Mucosa of descending colon (tissue), 3 donors: ENCODE results near the gene FAM13A. TPM values are rescaled to one million over a fixed set of nuclear protein-coding genes. Genes with fewer than 3 reads are reported as not detected.
"Not testable (repeated sequence)": the region's sequence is repeated elsewhere in the genome, so short reads cannot be mapped to it uniquely, and the experiment has no call there.

Experiments used
- ATAC-seq: fragments of 200-7000 bp; cut with Tn5 transposase; one replicate; pipeline ENCODE4 v1.9.1; 2020; ENCODE audit warnings: mild to moderate bottlenecking, moderate library complexity
- DNase-seq, 3 donors: peaks; one replicate each; pipeline ENCODE4 v3.0.0-alpha.2; 2020
- H3K36me3 ChIP-seq: fragments of 200-600 bp; one replicate; pipeline ENCODE4 v1.8.0; 2021; ENCODE audit warnings: low read depth, mild to moderate bottlenecking
- H3K4me1 ChIP-seq: fragments of 200-600 bp; one replicate; pipeline ENCODE4 v1.8.0; 2021; ENCODE audit warnings: low read depth, mild to moderate bottlenecking
- H3K4me3 ChIP-seq: fragments of 200-600 bp; one replicate; pipeline ENCODE4 v1.8.0; 2021; ENCODE audit warnings: mild to moderate bottlenecking
- H3K9me3 ChIP-seq: fragments of 200-600 bp; one replicate; pipeline ENCODE4 v1.8.0; 2021; ENCODE audit warnings: mild to moderate bottlenecking
- intact Hi-C, 2 donors: fragments of 100-400 bp; cut with DNase I in 1 of 2; cut with micrococcal nuclease in 1 of 2; formaldehyde crosslinking; loops; one replicate each; pipeline versions ENCODE4 v1.11.0 to v1.11.1; 2022; cut with DNase I, micrococcal nuclease
- total RNA-seq, 3 donors: library from RNA; stranded (reverse); fragmentation: NEBNext Ultra II Directional in 2 of 3; extraction: Animal tissue kit (Norgen Biotek cat#: 25700) in 2 of 3; gene quantifications; one replicate each; pipeline versions ENCODE4 v1.2.1 to v1.2.4, GENCODE V29; 2021 to 2023
- TF ChIP-seq, protein P1 (sequence below): fragments of 200-600 bp; IDR thresholded peaks from one replicate; pipeline ENCODE4 v1.8.0; 2022; ENCODE audit warnings: antibody characterized with exemption, mild to moderate bottlenecking
- donor health status: DM: no; HTN: no; CAD: no; lungs with moderate emphysema.
- donor health status: DM: no; HTN: no; CAD: no.
- donor health status: DM: no; HTN: yes; CAD: no.

The FAM13A gene
- total RNA-seq, 3 donors from 2014 or later = 41.6 to 60.1 (median 50.2) TPM

DNA sequence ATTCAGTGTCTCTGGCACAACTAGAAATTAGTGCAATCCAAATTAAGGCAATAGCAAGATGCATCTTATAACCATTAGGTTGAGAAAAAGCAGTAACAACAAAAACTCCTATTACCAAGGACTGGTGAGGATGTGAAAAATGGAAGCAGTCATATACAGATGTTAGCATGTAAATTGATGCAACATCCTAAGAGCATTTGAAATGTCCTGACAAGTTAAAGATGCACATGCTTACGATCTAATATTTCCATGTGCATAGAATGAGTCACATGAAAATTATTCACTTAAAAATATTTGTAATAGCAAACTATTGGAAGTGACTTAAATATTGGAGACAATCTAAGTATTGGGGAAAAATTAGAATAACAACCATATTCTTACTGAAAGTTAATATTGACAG is 163.0 kb downstream of the FAM13A start:
- no peak for ATAC-seq
- no peaks in the 10 kb centered on the region for H3K4me1 ChIP-seq
- TF ChIP-seq, protein P1, sequence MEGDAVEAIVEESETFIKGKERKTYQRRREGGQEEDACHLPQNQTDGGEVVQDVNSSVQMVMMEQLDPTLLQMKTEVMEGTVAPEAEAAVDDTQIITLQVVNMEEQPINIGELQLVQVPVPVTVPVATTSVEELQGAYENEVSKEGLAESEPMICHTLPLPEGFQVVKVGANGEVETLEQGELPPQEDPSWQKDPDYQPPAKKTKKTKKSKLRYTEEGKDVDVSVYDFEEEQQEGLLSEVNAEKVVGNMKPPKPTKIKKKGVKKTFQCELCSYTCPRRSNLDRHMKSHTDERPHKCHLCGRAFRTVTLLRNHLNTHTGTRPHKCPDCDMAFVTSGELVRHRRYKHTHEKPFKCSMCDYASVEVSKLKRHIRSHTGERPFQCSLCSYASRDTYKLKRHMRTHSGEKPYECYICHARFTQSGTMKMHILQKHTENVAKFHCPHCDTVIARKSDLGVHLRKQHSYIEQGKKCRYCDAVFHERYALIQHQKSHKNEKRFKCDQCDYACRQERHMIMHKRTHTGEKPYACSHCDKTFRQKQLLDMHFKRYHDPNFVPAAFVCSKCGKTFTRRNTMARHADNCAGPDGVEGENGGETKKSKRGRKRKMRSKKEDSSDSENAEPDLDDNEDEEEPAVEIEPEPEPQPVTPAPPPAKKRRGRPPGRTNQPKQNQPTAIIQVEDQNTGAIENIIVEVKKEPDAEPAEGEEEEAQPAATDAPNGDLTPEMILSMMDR = no peak
- H3K4me3 ChIP-seq = no peak overlapping the region
- intact Hi-C loops = no loop called here
- H3K36me3 ChIP-seq = no peaks in the 10 kb centered on the region
- no peaks in the 10 kb centered on the region for H3K9me3 ChIP-seq
- DNase-seq = no peak

DNA sequence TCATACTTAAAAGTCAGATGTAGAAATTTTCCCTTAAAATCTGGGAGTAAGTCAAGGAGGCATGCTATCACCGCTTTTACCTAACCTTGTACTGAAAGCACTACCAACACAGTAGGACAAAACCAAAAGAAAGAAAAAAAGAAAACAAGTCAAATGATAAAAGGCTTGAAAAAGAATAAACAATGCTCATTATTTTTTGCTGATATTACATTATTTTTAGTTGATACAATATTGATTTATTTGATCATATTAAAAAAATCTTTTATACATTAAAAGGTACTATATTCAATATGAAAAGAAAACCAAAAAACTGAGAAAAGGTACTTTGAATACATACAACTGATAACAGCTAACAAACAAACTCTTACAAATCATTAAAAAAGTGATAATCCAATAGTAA is 164.3 kb downstream of the FAM13A start:
- Histone ChIP-seq H3K4me1 (no peaks in the 10 kb centered on the region), H3K4me3 (no peak overlapping the region), H3K9me3 (no peaks in the 10 kb centered on the region), H3K36me3 (no peaks in the 10 kb centered on the region)
- intact Hi-C loops = no loop called here
- DNase-seq = no peak
- TF ChIP-seq, protein P1 = no peak
- ATAC-seq = no peak

DNA sequence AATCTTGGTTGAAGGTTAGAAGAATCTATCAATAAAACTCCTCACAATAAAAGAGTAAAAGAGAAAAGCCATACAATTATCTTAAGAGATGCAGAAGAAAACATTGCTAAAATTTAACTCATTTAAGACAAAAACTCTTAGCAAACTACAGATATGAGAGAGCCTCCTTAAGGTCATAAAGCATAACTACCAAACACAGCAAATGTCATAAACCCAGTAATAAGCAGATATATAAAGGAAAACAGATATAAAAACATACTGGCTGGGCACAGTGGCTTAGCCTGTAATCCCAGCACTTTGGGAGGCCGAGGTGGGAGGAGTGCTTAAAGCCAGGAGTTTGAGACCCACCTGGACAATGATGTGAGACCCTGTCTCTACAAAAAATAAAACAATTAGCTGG is 165.3 kb downstream of the FAM13A start:
- Histone ChIP-seq H3K9me3 (no peaks in the 10 kb centered on the region), H3K4me1 (no peaks in the 10 kb centered on the region), H3K4me3 (no peak overlapping the region), H3K36me3 (no peaks in the 10 kb centered on the region)
- peak in 1 of 3 donors; percentile 38 for DNase-seq
- intact Hi-C loops = no loop called here
- TF ChIP-seq, protein P1 = no peak
- peak; percentile 89 for ATAC-seq

- ATAC-seq, intact Hi-C loops: not testable (repeated sequence)
These were observed 169.6 kb downstream of the FAM13A start for GRCh38 chr4:88887409-88887808.

GRCh38 chr4:88881227-88881569 is 175.8 kb downstream of the FAM13A start:
- Histone ChIP-seq H3K9me3 (no peaks in the 10 kb centered on the region), H3K4me3 (no peak overlapping the region), H3K4me1 (no peaks in the 10 kb centered on the region), H3K36me3 (no peaks in the 10 kb centered on the region)
- intact Hi-C loops = no loop called here
- TF ChIP-seq, protein P1 = no peak
- ATAC-seq = peak; percentile 48
- no peak for DNase-seq

More at GRCh38 chr4:88887409-88887808, 169.6 kb downstream of the FAM13A start:
- H3K9me3 ChIP-seq, H3K4me1 ChIP-seq, H3K36me3 ChIP-seq, H3K4me3 ChIP-seq, DNase-seq: not testable (repeated sequence)

GRCh38 chr4:88880501-88881226 is 176.3 kb downstream of the FAM13A start:
- no peaks in the 10 kb centered on the region for H3K4me1 ChIP-seq
- no peaks in the 10 kb centered on the region for H3K9me3 ChIP-seq
- intact Hi-C loops = no loop called here
- H3K36me3 ChIP-seq = no peaks in the 10 kb centered on the region
- TF ChIP-seq, protein P1 = no peak
- H3K4me3 ChIP-seq = no peak overlapping the region
- peak in 1 of 3 donors; percentile 56 for DNase-seq
- ATAC-seq = peak; percentile 64
